ENCODE data around the gene EIF4B.

- TF ChIP-seq, protein P1, sequence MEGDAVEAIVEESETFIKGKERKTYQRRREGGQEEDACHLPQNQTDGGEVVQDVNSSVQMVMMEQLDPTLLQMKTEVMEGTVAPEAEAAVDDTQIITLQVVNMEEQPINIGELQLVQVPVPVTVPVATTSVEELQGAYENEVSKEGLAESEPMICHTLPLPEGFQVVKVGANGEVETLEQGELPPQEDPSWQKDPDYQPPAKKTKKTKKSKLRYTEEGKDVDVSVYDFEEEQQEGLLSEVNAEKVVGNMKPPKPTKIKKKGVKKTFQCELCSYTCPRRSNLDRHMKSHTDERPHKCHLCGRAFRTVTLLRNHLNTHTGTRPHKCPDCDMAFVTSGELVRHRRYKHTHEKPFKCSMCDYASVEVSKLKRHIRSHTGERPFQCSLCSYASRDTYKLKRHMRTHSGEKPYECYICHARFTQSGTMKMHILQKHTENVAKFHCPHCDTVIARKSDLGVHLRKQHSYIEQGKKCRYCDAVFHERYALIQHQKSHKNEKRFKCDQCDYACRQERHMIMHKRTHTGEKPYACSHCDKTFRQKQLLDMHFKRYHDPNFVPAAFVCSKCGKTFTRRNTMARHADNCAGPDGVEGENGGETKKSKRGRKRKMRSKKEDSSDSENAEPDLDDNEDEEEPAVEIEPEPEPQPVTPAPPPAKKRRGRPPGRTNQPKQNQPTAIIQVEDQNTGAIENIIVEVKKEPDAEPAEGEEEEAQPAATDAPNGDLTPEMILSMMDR (IDR thresholded peaks at IDR 0.05) = no peak
- no peak for TF ChIP-seq EP300 (IDR thresholded peaks at IDR 0.05)
These were observed 50.0 kb downstream of the EIF4B start for GRCh38 chr12:53056296-53056695.

All from tibial nerve (tissue), 4 donors.